Measurements from ENCODE around the gene CXCL3. TPM values are rescaled to one million over a fixed set of nuclear protein-coding genes. Genes with fewer than 3 reads are reported as not detected.
A peak's percentile ranks its signal among the peaks of the same experiment; 100 is the strongest.

CXCL3 gene
- 5.2 and 5.9 TPM in 2 replicates for total RNA-seq (ENCODE audit: low replicate concordance)
- long read RNA-seq, transcript CXCL3-201 (4 exons, 1,075 nt), result major isoform, 7 of 8 reads
- long read RNA-seq, partial matches to known transcripts, result 0 of 8 reads
- long read RNA-seq, other reads (novel, unspliced or antisense), result 1 of 8 reads

DNA sequence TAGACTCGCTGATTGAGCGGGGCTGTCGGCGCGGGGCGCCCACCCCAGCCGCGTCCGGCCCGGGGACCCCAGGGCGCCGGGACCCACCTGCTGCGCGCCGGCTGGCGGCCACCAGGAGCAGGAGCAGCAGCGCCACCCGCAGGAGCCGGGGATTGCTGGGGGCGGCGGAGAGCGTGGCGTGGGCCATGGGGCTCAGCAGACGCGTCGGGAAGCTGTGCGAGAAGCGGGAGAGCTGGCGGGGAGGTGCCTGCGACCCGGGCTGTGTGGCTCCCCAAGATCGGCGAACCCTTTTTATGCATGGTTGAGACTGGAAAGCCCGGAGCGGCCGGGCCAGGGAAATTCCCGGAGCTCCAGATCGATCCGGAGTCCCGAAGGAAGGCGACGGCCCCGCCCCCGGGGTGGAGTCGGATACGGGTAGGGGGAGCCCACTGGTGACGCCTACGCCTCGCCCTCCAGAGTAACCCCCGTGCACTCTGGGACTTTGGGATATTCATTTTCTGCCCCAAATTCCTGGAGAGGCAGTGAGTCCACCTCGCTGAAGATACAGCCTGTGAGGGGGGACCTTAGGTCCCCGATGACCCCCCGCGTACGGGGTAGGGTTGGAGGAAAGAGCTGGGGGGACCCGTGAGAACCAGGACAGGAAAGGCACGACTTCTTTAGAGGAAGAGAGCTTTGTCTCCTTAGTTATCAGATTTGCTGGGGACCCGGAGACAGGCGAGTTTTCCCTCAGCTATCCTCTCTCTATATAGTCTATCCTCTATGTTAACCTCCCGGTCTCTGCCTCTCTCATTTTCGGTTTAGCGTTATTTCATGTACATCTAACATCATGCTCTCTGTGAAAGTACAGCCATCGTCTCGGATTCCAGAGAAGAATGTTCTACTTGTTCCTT lies at the start of gene CXCL3:
Gene CXCL3 (minus strand): TSS at position 265 of the 890 bp plus-strand sequence. CDS start 78 bp downstream, at position 187.
- Mint-ChIP-seq H3K27me3 (peaks cover 68% of the 10 kb centered on the region), H3K9me3 (no peaks in the 10 kb centered on the region), H3K36me3 (no peaks in the 10 kb centered on the region), H3K4me1 (ENCODE audit: unreplicated experiment) (peaks cover 13% of the 10 kb centered on the region), H3K27ac (peak within 1 kb of the TSS; percentile 72), H3K4me3 (peak within 1 kb of the TSS; percentile 93)
- DNase-seq (ENCODE audit: extremely low spot score, unreplicated experiment), result peak; percentile 79
- TF ChIP-seq, protein P1, sequence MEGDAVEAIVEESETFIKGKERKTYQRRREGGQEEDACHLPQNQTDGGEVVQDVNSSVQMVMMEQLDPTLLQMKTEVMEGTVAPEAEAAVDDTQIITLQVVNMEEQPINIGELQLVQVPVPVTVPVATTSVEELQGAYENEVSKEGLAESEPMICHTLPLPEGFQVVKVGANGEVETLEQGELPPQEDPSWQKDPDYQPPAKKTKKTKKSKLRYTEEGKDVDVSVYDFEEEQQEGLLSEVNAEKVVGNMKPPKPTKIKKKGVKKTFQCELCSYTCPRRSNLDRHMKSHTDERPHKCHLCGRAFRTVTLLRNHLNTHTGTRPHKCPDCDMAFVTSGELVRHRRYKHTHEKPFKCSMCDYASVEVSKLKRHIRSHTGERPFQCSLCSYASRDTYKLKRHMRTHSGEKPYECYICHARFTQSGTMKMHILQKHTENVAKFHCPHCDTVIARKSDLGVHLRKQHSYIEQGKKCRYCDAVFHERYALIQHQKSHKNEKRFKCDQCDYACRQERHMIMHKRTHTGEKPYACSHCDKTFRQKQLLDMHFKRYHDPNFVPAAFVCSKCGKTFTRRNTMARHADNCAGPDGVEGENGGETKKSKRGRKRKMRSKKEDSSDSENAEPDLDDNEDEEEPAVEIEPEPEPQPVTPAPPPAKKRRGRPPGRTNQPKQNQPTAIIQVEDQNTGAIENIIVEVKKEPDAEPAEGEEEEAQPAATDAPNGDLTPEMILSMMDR (conservative IDR thresholded peaks at IDR 0.05), result peak; percentile 65

DNA sequence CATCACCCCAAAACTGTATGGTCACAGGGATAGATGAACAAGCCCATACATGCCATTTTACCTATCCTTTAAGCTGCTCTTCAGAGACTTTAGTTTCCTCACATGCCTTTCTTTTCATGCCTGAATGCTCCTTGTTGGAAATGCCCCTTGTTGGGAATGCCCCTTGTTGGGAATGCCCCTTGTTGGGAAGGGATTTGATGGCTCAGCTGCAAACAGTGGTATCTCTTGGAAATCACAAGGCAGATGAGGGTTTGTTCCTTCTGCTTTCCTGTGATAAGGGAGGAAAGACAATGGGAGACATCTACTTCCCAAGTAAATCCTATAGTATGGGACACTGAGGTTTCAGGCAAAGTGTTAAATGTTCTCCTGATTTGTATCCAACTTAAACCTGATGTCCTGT lies 49.0 kb upstream of the CXCL3 start:
- TF ChIP-seq, protein P1 (conservative IDR thresholded peaks at IDR 0.05), result no peak
- H3K27ac Mint-ChIP-seq, result no peak overlapping the region
- DNase-seq (ENCODE audit: extremely low spot score, unreplicated experiment), result no peak
- no peak overlapping the region for H3K4me3 Mint-ChIP-seq
- no peaks in the 10 kb centered on the region for H3K4me1 Mint-ChIP-seq (ENCODE audit: unreplicated experiment)
- H3K36me3 Mint-ChIP-seq, result no peaks in the 10 kb centered on the region
- no peaks in the 10 kb centered on the region for H3K9me3 Mint-ChIP-seq
- peaks cover 10% of the 10 kb centered on the region for H3K27me3 Mint-ChIP-seq

DNA sequence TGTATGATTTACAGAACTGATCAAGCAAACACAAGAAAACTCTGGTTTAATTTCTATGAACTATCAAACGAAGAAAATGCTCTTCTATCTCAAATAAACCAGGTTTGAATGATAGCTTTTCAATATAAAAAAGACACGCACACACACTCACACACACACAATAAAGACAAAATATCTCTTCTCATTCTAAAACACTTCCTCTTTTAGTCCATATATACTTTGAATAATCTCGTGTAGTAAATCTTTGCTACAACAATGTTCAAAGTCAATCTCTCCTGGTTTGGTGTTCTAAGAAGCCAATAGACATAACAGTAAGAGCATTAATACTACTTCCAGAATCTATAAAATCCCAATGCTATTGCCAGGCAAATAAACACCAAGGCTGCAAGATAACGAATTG lies 47.2 kb upstream of the CXCL3 start:
- Mint-ChIP-seq H3K4me1 (ENCODE audit: unreplicated experiment) (no peaks in the 10 kb centered on the region), H3K9me3 (no peaks in the 10 kb centered on the region), H3K27ac (no peak overlapping the region), H3K4me3 (no peak overlapping the region), H3K36me3 (no peaks in the 10 kb centered on the region), H3K27me3 (peaks cover 10% of the 10 kb centered on the region)
- no peak for DNase-seq (ENCODE audit: extremely low spot score, unreplicated experiment)
- TF ChIP-seq, protein P1 (conservative IDR thresholded peaks at IDR 0.05), result no peak

DNA sequence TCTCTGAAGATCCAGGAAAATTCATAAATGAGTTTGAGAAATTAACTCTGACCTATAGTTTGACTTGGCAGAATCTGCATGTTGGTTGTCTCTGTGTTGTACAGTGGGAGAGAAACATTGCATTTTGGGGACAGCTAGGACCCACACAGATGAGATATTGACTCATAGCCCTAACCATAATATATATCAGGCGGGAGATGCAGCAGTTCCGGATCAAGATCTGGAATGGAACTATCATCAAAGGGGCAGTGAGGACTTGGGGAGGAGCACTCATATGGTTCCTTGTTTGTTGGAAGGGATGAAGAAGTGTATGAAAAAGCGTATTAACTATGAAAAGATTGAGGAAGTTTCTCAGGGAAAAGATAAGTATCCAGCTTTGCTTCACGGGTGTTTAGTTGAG lies 46.5 kb upstream of the CXCL3 start:
- no peak overlapping the region for H3K27ac Mint-ChIP-seq
- H3K4me1 Mint-ChIP-seq (ENCODE audit: unreplicated experiment), result no peaks in the 10 kb centered on the region
- TF ChIP-seq, protein P1 (conservative IDR thresholded peaks at IDR 0.05), result no peak
- no peak overlapping the region for H3K4me3 Mint-ChIP-seq
- H3K36me3 Mint-ChIP-seq, result no peaks in the 10 kb centered on the region
- H3K9me3 Mint-ChIP-seq, result no peaks in the 10 kb centered on the region
- no peak for DNase-seq (ENCODE audit: extremely low spot score, unreplicated experiment)
- H3K27me3 Mint-ChIP-seq, result peaks cover 10% of the 10 kb centered on the region

DNA sequence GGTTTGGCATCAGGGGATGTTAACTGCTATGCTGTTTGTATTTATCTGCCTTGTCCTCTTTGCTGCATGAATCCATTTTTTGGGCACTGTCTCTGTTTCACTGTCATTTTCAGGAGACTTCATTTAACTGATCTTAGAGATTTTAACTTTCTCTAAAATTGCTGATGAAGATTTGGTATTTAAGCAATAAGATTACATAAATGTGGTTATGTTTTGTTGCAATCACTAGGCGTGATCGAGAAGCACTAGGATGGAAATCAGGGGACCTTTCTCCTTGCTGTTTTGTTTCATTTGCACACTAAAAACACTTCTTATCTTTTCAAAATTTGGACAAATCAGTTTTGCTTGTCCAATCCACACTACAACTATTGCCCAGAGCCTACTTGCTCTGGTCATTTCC lies 45.1 kb upstream of the CXCL3 start:
- Mint-ChIP-seq H3K4me1 (ENCODE audit: unreplicated experiment) (no peaks in the 10 kb centered on the region), H3K36me3 (no peaks in the 10 kb centered on the region), H3K27me3 (peaks cover 10% of the 10 kb centered on the region), H3K27ac (no peak overlapping the region), H3K9me3 (no peaks in the 10 kb centered on the region), H3K4me3 (no peak overlapping the region)
- no peak for DNase-seq (ENCODE audit: extremely low spot score, unreplicated experiment)
- TF ChIP-seq, protein P1 (conservative IDR thresholded peaks at IDR 0.05), result no peak

Data from type B pancreatic cell (in vitro differentiated cells).